ENCODE results near the gene SLC35A1.

The SLC35A1 gene

DNA sequence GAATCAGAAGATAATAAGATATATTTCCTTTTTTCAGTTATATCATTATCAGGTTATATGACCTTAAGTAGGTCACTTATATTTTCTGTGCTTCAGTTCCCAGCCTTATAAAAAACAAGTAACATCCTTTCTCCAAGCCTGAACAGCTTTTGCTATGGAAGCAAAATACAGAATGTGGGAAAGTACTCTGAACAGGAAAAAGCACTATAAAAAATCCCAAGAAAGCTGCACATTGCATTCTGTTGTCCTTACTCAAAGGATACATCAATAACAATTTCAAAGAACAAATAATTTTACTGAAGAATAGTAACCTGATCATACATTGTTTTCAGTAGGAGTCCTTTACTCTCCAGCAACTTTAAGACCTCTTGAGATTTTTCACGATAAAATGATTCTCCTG lies 56.4 kb downstream of the SLC35A1 start:
- DNase-seq (ENCODE audit: low read depth in 2 of 3, low spot score in 1 of 3) = no peak

- DNase-seq (ENCODE audit: low read depth in 2 of 3, low spot score in 1 of 3) = no peak
Observed at GRCh38 chr6:87534377-87535047, 61.7 kb downstream of the SLC35A1 start.

DNA sequence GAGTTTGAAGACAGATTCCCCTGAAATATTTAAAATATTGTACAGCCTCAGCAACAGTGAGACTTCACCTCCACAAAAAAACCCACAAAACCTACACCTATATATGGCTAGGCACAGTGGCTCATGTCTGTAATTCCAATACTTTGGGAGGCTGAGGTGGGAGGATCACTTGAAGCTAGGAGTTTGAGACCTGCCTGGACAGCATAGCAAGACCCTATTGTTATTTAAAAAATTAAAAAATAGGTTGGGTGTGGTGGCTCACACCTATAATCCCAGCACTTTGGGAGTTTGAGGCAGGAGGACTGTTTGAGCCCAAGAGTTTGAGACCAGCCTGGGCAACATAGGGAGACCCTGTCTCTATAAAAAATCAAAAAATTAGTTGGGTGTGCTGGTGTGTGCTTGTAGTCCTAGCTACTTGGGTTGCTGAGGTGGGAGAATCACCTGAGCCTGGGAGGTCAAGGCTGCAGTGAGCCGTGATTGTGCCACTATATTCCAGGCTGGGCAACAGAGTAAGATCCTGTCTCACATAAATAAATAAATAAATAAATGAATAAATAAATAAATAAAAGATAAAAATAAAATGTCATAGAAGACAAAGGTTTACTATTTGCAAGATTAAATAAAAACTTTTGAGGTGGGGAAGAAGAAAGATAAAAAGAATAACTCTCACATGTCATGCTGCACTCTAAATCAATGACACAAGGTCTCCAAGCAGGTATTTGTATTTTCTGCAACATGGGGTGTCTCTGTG lies 65.9 kb downstream of the SLC35A1 start:
- no peak for DNase-seq (ENCODE audit: low read depth in 2 of 3, low spot score in 1 of 3)

DNA sequence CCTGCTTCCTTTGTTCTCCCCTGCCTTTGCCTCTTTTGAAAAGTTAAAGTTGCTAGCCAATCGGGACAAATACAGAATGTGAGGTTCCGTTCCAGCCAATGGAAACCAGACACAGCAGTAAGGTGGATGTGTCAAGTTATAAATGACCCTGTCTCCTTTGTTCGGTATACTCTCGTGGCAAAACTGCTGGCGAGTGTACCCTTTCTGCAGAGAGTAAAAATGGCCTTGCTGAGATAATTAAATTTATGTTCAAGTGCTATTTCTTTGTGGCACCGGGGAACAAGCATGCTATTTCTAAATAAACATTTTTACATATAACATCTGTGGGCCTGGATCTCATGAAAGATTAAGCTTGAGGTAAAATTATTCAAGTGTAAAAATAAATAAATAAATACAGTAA lies 66.8 kb downstream of the SLC35A1 start:
- DNase-seq (ENCODE audit: low read depth in 2 of 3, low spot score in 1 of 3) = no peak

DNA sequence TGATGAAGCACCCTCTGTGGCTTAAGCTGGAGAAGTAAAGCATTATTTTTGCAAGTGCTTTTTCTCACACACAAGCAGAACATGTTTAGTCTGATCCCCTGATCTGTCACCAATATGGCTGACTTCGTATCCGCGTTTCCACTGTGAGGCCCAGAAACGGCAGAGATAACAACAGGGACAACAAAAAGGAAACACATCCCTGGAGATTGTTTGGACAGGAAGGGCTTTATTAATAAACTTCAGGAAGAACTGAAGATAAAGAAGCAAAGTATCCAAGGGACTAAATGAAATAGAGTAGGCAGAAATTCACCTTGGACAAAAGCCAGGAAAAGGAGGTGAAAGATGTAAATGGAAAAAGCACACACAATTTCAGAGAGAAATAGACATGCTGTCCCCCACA lies 67.8 kb downstream of the SLC35A1 start:
- DNase-seq (ENCODE audit: low read depth in 2 of 3, low spot score in 1 of 3) = no peak

GRCh38 chr6:87541041-87541440 lies 68.3 kb downstream of the SLC35A1 start:
- no peak for DNase-seq (ENCODE audit: low read depth in 2 of 3, low spot score in 1 of 3)

- no peak for DNase-seq (ENCODE audit: low read depth in 2 of 3, low spot score in 1 of 3)
Observed at GRCh38 chr6:87541744-87542143, 69.0 kb downstream of the SLC35A1 start.

DNA sequence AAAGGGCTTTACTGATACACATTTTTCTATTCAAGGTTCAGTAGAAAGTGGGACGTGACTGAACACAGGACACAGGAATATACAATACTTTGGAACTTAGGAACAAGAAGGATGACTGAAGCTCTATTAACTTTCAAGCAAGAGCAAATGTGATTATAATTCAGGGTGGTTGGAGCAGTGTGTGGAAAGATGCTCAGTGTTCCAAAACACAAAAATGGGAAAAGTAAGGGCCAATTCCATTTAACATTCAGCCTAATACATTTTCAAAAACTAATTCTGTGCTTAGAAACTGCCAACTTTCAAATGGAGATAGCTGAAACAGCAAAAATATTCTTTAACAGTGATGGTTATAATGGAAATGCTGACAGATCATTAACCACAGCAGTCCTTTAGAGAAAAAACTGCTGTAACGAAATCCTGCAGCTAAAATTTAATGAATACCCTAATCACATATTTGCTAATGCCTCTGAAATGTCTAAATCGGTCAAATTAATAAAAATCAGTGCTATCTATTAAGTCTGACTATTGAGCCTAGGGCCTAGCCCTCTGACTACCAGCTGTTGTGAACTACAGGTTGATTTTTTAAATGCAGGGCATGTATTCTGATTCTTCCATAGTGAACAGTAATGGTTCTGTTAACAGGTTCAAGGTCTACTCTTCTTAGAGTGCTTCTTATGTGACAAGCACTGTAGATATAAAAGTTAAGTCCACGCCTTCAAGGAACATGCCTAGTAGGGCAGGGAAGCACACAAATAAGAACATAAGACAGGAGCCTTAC lies 71.1 kb downstream of the SLC35A1 start:
- DNase-seq (ENCODE audit: low read depth in 2 of 3, low spot score in 1 of 3) = no peak

- DNase-seq (ENCODE audit: low read depth in 2 of 3, low spot score in 1 of 3) = no peak
Observed at GRCh38 chr6:87544474-87544735, 71.6 kb downstream of the SLC35A1 start.

DNA sequence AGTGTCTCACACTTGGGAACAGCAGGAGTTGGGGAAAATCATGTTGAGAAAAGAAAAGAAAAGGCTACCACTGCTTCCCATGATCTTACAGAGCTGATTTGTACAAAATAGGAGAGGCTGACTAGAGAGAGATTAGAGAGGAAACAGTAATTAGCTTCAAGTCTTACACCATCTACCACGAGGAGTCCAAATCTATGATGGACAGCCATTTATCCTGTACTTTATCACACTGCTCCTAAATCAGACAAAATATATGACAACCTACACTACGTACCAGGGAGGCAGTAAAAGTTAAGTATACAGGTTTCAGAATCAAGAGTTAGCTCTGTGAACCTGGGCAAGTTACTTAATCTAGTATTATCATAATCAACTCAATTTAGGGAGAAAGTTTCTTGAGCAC lies 79.0 kb downstream of the SLC35A1 start:
- DNase-seq (ENCODE audit: low read depth in 2 of 3, low spot score in 1 of 3) = no peak

- no peak for DNase-seq (ENCODE audit: low read depth in 2 of 3, low spot score in 1 of 3)
Observed at GRCh38 chr6:87553159-87553765, 80.5 kb downstream of the SLC35A1 start.

DNA sequence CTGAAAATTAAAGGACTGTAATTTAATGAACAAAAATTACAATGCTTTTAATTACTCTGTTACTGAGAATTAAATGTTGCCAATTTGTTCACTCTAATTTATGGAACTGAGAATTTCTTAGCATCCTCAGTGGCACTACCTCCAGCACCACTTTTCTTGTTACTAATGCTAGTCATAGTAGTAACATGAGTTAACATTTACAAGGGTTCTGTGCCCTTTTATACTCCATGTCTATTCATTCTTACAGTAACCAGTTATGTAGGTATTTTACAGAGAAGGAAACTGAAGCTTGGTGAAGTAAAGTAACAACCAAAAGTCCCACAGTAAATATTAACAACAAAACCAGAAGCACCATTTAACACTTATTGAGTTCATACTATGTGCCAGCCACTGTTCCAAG lies 82.7 kb downstream of the SLC35A1 start:
- no peak for DNase-seq (ENCODE audit: low read depth in 2 of 3, low spot score in 1 of 3)

DNA sequence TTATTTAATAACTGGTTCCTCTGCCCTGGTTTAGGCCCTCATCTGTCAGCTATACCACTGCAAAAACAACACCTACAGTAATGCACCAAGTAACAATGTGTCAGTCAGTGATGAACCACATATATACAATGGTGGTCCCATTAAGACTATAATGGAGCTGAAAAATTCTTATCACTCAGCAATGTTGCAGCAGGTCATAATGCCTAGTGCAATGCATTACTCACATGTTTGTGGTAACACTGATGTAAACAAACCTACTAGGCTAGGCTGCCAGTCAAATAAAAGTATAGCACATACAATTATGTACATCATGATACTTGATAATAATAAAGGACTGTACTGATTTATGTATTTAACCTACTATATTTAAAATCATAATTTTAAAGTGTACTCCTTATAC lies 85.7 kb downstream of the SLC35A1 start:
- DNase-seq (ENCODE audit: low read depth in 2 of 3, low spot score in 1 of 3) = no peak

DNA sequence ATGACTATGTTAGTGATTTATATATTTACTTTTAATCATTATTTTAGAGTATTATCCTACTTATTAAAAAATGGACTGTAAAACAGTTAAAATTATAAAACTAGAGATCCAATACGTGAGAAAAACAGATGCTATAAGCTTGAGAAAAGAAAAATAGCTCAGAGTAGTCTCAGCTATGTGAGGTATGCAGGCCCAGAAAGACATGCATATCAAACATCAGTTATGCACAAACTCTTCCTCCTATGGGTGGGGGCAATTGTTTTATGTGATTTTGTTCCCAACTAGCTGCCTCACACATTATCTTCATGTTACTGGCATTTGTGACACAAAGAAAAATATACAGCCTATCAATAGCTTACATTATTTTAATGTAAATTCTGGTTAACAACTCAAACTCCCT lies 88.2 kb downstream of the SLC35A1 start:
- DNase-seq (ENCODE audit: low read depth in 2 of 3, low spot score in 1 of 3) = no peak
